HG02852 (cell line): ENCODE results near the gene SNAPIN.

Experiments
- ATAC-seq: cut with Tn5 transposase; IDR thresholded peaks from one replicate; pipeline ENCODE4 v1.9.1; 2021; ENCODE audit warnings: mild to moderate bottlenecking, moderate library complexity; ENCODE audit not compliant: unreplicated experiment

Gene SNAPIN

DNA sequence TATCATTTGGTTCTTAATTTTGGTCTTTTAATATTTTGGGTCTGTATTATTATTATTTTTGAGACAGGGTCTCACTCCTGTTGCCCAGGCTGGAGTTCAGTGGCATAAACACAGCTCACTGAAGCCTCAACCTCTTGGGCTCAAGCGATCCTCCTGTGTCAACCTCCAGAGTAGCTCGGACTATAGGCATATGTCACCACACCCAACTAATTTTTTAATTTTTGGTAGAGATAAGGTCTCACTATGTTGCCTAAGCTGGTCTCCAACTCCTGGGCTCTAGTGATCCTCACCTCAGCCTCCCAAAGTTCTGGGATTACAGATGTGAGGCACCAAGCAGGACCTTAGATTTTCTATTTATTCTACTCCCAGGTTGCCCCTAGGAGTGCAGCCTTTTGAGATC, 15.0 kb downstream of the SNAPIN start:
- no peak for ATAC-seq

DNA sequence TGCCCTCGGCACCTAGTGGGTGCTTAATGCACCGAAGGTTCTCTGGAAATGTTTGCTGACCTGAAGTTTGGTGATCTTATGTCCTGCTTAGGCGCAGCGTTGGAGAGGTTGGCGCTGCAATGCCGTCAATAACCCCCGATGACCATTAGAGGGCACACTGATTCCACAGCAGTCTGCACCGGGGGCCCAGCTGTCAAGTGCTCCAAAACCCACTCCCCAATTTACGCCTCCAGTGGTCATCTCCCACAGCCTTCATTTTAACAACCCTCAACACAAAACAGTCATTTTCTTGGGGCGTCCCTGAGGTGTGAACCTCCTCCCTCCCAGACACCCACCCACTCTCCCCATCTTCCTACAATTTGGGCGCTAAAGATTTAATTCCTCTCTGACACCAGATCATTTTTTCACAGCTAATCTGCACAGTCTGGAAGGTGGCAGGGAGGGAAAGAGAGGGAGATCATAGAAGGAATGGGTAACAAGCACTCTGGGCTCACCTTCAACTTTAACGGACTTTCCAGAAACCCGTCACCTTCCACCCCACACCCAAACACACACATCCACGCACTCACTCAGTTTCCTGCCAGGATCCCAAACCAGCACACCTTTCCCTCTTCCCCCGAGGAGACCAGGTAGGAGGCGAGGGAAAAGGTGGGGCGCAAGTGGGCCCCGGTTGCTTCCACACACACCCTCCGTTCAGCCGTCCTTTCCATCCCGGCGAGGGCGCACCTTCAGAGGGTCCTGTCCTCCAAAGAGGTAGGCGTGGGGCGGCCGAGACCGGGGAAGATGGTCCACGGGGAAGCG, 19.4 kb downstream of the SNAPIN start:
- no peak for ATAC-seq

GRCh38 chr1:153678519-153679336, 20.2 kb downstream of the SNAPIN start, which contains the start of gene NPR1:
Gene NPR1, plus strand, starts transcription at chr1:153678688. Its CDS starts 421 bp downstream, at chr1:153679109.
- ATAC-seq = no peak

DNA sequence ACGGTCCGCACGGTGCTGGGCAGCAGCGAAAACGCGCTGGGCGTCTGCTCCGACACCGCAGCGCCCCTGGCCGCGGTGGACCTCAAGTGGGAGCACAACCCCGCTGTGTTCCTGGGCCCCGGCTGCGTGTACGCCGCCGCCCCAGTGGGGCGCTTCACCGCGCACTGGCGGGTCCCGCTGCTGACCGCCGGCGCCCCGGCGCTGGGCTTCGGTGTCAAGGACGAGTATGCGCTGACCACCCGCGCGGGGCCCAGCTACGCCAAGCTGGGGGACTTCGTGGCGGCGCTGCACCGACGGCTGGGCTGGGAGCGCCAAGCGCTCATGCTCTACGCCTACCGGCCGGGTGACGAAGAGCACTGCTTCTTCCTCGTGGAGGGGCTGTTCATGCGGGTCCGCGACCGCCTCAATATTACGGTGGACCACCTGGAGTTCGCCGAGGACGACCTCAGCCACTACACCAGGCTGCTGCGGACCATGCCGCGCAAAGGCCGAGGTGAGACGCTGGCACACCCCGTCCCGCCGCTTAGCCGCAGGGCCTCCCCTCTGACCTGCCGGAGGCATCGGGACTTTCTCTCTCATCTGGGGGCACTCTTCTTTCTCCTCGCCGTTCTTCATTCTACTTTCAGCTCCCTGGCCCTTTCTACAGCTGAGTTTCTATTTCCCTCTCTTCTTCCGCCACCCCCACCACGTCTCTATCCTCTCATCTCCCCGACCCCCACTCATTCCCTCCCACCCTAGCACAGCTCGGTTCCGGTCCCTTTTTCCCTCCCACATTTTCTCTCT, 21.0 kb downstream of the SNAPIN start:
- no peak for ATAC-seq

DNA sequence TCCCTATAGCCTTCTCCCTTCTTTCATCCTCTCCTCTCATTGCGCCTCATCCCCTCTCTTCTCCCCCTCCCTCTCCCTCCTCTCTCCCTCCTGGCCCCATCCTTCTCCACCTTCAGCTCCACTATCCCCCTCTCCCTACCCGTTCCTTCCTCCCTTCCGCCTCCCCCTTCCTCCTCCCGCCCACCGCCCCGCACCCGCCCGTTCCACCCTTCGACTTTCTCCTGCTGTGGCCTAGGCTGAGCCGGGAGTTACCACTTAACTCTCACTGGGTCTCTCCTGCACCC, 21.6 kb downstream of the SNAPIN start:
- no peak for ATAC-seq

DNA sequence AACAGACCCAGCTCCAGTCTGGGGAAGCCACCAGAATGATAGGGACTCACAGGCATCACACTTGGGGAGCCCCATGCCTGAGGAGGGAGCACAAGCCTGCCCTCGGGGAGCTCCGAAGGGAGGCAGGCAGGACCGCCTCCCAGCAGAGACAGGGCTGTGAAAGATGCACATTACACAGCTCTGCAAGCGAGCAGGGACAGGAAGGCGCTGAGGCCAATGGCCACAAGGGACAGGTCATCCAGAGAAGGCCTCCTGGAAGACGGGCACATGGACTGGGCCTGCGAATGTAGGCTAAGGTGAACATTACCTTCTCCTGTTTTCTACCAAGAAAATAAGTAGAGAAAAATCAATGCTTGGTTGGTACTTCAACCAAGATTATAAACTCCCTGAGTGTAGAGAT, 24.2 kb downstream of the SNAPIN start:
- no peak for ATAC-seq

- ATAC-seq = no peak
These were observed 25.4 kb downstream of the SNAPIN start for GRCh38 chr1:153683854-153684253.

DNA sequence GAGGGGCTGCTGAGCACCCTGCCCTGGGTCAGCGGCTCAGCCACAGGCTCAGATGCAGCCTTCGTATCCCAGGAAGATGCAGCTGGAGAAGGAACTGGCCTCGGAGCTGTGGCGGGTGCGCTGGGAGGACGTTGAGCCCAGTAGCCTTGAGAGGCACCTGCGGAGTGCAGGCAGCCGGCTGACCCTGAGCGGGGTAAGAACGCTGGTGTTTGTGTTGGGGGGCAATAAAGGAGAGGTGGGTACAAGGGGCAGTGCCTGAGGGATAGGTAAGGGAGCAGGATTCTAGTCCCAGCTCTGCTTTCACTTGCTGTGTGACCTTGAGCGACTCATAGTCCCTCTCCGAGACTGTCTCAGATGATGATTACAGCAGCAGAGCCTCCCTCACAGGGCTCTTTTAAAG, 26.4 kb downstream of the SNAPIN start:
- ATAC-seq = no peak

DNA sequence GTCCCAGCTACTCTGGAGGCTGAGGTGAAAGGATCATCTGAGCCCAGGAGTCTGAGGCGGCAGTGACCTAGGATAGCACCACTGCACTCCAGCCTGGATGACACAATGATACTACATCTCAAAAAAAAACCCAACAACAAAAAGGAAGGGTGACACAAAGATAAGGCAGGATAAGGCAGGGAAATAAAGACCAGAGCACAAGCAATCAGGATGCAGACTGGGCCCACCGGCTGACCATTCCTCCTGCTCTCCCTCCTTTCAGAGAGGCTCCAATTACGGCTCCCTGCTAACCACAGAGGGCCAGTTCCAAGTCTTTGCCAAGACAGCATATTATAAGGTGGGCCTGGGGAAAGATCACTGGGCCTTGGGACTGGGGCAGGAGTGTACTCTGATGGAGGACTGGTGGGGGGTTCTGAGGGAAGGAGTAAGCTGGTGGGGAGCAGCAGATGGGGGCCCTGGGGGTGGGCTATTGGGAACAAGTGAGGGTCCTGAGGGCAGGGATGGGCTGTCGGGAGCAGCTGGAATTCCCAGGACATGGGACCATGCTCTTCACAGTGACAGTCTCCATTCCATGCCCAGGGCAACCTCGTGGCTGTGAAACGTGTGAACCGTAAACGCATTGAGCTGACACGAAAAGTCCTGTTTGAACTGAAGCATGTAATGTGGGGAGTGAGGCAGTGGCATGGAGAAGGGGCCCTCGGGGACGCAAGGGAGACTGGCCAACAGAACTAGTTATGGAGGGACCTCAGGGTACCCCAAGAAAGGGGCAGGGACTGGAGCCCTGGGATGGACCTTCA, 27.2 kb downstream of the SNAPIN start:
- ATAC-seq = no peak

- ATAC-seq = no peak
These were observed 29.0 kb downstream of the SNAPIN start for GRCh38 chr1:153687346-153688125.

GRCh38 chr1:153688276-153688675, 29.8 kb downstream of the SNAPIN start:
- ATAC-seq = no peak

DNA sequence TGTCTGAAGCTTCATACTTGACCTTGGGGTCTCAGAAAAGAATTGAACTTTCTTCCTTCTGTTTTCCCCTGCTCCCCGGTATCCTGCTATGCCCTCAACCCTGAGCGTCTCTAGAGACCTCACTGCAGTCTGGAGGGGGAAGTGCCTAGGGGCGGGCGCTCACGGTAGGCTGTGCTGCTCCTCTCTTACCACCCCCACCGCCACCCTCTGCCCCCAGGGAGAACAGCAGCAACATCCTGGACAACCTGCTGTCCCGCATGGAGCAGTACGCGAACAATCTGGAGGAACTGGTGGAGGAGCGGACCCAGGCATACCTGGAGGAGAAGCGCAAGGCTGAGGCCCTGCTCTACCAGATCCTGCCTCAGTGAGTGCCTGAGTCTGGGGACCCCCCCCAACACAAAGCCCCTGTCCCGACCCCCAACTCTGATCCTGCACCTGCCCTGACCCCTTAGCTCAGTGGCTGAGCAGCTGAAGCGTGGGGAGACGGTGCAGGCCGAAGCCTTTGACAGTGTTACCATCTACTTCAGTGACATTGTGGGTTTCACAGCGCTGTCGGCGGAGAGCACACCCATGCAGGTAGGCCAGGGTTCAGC, 30.3 kb downstream of the SNAPIN start:
- no peak for ATAC-seq

- ATAC-seq = no peak
These were observed 35.0 kb downstream of the SNAPIN start for GRCh38 chr1:153693466-153693865.

GRCh38 chr1:153696741-153697140, 38.2 kb downstream of the SNAPIN start:
- ATAC-seq = no peak

- no peak for ATAC-seq
These were observed 38.9 kb downstream of the SNAPIN start for GRCh38 chr1:153697191-153698019.

GRCh38 chr1:153698020-153698922, 39.8 kb downstream of the SNAPIN start:
- ATAC-seq = no peak

- ATAC-seq = no peak
These were observed 40.6 kb downstream of the SNAPIN start for GRCh38 chr1:153698923-153699714.
